MM.1S (cell line): ENCODE measurements around the gene CHRFAM7A.
"Not testable (repeated sequence)": the region's sequence is repeated elsewhere in the genome, so short reads cannot be mapped to it uniquely, and the experiment has no call there.

ENCODE experiments used
- DNase-seq: peaks from one replicate; pipeline ENCODE4 v3.0.0-alpha.2; 2015
- H2AFZ ChIP-seq: fragments of 300-600 bp; sonication (generic); 2 replicates; pipeline ENCODE4 v1.6.0; 2016; ENCODE audit warnings: antibody characterized with exemption, low read length
- H3F3A ChIP-seq: fragments of 300-600 bp; sonication (generic); 2 replicates; pipeline ENCODE4 v1.6.1; 2016; ENCODE audit warnings: mild to moderate bottlenecking, antibody characterized with exemption, low read length, moderate library complexity, mixed read lengths; ENCODE audit not compliant: insufficient read depth
- H3K27ac ChIP-seq: fragments of 300-600 bp; sonication (generic); 2 replicates; pipeline ENCODE4 v1.5.1; 2016; ENCODE audit warnings: mild to moderate bottlenecking, low read length
- H3K27me3 ChIP-seq: fragments of 300-600 bp; sonication (generic); replicated peaks from 2 replicates; pipeline ENCODE4 v1.6.0; 2016; ENCODE audit warnings: low read length; ENCODE audit not compliant: insufficient read depth
- H3K36me3 ChIP-seq: fragments of 300-600 bp; sonication (generic); replicated peaks from 2 replicates; pipeline ENCODE4 v1.6.1; 2016; ENCODE audit warnings: mild to moderate bottlenecking, low read length, mixed read lengths; ENCODE audit not compliant: insufficient read depth
- H3K4me1 ChIP-seq: fragments of 300-600 bp; sonication (generic); 2 replicates; pipeline ENCODE4 v1.6.1; 2016; ENCODE audit warnings: low read length, mixed read lengths
- H3K4me2 ChIP-seq: fragments of 300-600 bp; sonication (generic); 2 replicates; pipeline ENCODE4 v1.6.0; 2016; ENCODE audit warnings: low read depth, low read length
- H3K4me3 ChIP-seq: fragments of 300-600 bp; sonication (generic); 2 replicates; pipeline ENCODE4 v1.5.1; 2016; ENCODE audit warnings: low read length, mixed read lengths
- H3K79me2 ChIP-seq: fragments of 300-600 bp; sonication (generic); 2 replicates; pipeline ENCODE4 v1.6.1; 2016; ENCODE audit warnings: mixed run types, low read length, mixed read lengths
- H3K9ac ChIP-seq: fragments of 300-600 bp; sonication (generic); 2 replicates; pipeline ENCODE4 v1.6.1; 2016; ENCODE audit warnings: low read length, mixed read lengths
- H3K9me2 ChIP-seq: fragments of 300-600 bp; sonication (generic); replicated peaks from 2 replicates; pipeline ENCODE4 v1.6.1; 2016; ENCODE audit warnings: mild to moderate bottlenecking, low read length, mixed read lengths; ENCODE audit not compliant: insufficient read depth
- H3K9me3 ChIP-seq: fragments of 300-600 bp; sonication (generic); replicated peaks from 2 replicates; pipeline ENCODE4 v1.6.1; 2016; ENCODE audit warnings: mild to moderate bottlenecking, low read length, mixed read lengths; ENCODE audit not compliant: insufficient read depth
- H4K20me1 ChIP-seq: fragments of 300-600 bp; sonication (generic); 2 replicates; pipeline ENCODE4 v1.6.1; 2016; ENCODE audit warnings: mild to moderate bottlenecking, low read length, moderate library complexity, mixed read lengths; ENCODE audit not compliant: insufficient read depth

CHRFAM7A gene

DNA sequence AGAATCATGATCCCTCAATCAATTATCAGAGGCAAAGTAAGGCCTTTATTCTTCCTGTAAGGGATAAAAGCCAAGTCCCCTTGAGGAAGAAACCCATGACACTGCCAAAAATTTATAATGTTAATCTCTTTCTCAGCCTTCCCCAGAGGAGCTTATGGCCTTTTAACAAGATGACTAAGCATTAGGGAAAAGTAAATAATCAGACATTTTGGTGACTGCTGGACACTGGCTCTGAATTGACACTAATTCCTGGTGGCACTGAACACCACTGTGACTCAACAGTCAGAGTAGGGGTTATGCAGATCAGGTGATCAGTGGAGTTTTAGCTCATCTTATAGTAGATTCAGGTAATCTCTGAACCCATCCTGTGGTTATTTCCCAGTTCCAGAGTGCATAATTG is 82.8 kb downstream of the CHRFAM7A start:
- H3K36me3 ChIP-seq, H3K9me3 ChIP-seq, H3K9me2 ChIP-seq, H3K27me3 ChIP-seq, H4K20me1 ChIP-seq, H3K4me3 ChIP-seq, H3K27ac ChIP-seq, H2AFZ ChIP-seq, H3K9ac ChIP-seq, H3K4me2 ChIP-seq, H3F3A ChIP-seq, H3K4me1 ChIP-seq, H3K79me2 ChIP-seq, DNase-seq: not testable (repeated sequence)
